ENCODE measurements around the gene CLCA1.

The CLCA1 gene, protein sequence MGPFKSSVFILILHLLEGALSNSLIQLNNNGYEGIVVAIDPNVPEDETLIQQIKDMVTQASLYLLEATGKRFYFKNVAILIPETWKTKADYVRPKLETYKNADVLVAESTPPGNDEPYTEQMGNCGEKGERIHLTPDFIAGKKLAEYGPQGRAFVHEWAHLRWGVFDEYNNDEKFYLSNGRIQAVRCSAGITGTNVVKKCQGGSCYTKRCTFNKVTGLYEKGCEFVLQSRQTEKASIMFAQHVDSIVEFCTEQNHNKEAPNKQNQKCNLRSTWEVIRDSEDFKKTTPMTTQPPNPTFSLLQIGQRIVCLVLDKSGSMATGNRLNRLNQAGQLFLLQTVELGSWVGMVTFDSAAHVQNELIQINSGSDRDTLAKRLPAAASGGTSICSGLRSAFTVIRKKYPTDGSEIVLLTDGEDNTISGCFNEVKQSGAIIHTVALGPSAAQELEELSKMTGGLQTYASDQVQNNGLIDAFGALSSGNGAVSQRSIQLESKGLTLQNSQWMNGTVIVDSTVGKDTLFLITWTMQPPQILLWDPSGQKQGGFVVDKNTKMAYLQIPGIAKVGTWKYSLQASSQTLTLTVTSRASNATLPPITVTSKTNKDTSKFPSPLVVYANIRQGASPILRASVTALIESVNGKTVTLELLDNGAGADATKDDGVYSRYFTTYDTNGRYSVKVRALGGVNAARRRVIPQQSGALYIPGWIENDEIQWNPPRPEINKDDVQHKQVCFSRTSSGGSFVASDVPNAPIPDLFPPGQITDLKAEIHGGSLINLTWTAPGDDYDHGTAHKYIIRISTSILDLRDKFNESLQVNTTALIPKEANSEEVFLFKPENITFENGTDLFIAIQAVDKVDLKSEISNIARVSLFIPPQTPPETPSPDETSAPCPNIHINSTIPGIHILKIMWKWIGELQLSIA

DNA sequence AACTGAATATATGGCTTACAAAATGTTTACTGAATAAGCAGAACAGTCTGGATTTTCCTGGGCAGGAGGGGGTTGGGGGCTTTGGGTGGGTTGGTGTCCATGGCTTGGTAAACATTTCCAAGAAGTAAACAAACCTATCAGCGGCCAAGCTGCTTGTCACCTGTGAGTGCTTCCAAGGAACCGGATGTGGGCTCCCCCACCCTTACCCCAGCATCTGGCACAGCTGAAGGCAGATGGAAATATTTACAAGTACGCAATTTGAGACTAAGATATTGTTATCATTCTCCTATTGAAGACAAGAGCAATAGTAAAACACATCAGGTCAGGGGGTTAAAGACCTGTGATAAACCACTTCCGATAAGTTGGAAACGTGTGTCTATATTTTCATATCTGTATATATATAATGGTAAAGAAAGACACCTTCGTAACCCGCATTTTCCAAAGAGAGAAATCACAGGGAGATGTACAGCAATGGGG lies at the start of gene CLCA1:
CLCA1 (plus strand) TSS at position 427 of the 477 bp plus-strand sequence; CDS start at position 472, 45 bp downstream.
- DNase-seq (ENCODE audit: low spot score), result no peak

DNA sequence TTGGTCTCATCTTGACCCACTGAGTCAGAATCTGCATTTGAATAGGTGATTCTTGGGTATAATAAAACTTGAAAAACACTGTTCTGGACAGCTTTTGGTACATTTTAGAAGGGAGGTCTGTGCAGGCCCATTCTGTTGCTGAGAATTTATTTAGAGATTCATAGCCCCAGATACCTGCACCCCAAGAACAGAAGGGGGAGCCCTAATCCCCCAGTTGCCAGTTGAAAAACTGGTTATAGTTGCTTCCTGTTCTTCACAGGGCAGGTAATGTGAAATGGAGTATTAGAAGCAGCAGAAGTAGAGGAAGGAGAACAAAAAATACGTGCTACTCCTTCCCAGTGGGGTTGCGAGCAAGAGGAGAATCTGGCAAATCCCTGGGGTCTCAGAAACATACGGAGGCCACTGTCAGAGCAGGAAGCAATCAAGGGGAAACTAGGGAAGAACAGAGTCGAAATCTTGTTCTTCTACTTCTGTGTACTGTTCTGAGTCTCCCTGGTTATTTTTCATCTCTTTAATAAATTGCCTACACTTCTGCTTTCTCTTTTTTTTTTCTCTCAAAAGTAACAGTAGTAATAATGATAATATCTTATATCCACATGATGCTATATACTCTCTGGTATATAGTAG lies 49.3 kb upstream of the CLCA1 start:
- DNase-seq (ENCODE audit: low spot score), result peak; percentile 6

DNA sequence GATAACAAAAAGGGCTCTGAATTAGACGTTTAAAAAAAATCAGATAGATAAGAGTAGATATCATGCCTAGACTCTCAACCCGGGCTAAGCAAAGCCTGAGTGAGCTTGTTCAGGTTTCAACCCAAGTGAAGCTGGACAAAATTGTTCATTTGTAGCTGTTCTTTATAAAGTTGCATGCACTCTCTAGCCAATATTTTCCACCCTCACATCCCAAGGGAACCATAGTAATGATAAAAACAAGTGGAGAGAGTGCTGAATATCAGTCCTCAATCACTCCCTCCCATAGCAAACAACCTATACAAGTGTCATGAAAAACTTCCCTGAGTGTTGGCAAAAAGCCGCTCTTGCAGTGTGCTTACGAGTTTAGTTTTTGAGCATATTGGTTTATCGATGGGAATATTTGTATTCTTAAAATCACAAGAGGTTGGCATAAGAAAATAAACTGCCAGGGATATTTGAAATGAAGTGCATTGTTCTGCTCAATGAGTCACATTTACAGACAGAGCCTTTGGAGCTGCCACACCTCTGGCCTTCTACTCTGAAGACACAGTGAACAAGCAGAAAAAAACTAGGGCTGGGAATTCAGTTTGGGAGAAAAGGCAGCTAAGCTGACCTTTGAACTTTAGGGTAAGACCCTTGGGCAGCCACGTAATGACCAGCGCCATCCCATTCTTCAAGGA lies 47.0 kb upstream of the CLCA1 start:
- DNase-seq (ENCODE audit: low spot score), result no peak

DNA sequence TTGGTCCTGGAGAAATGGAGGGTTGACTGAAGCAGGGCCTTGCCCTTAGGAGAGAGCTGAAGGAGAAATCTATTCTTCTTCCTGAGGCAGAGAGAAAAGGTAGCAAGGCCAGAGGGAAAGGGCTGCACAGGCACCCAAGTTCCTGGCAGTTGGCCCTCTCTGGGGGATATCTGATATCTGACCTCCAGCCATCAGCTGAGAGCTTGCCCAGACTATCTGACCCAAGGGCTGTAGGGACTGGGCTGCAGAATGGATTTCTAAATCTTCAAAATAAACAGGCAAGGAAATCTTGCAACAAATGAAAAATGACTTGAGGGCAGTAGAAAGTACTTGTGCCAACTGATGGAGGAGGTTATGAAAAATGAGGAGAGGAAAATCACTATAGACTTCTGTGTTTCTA lies 45.3 kb upstream of the CLCA1 start:
- DNase-seq (ENCODE audit: low spot score), result no peak

DNA sequence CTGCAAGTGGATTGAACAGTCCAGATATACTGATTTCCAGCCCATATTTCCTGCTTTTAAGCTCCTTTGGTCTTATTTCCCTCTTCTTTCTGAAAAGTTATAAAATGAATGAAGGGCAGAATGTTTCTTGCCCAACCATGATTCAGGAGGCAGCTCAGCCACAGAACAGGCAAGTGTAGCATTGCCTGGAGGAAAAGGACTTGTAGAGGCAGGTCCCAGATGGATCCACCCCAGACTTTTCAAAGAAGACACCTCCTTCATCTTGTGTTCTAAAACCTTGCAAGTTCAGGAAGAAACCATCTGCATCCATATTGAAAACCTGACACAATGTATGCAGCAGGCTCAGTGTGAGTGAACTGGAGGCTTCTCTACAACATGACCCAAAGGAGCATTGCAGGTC lies 44.9 kb upstream of the CLCA1 start, which contains the start of gene CLCA2:
CLCA2 (plus strand) TSS at position 299 of the 400 bp plus-strand sequence; CDS start at position 376, 77 bp downstream.
- no peak for DNase-seq (ENCODE audit: low spot score)

DNA sequence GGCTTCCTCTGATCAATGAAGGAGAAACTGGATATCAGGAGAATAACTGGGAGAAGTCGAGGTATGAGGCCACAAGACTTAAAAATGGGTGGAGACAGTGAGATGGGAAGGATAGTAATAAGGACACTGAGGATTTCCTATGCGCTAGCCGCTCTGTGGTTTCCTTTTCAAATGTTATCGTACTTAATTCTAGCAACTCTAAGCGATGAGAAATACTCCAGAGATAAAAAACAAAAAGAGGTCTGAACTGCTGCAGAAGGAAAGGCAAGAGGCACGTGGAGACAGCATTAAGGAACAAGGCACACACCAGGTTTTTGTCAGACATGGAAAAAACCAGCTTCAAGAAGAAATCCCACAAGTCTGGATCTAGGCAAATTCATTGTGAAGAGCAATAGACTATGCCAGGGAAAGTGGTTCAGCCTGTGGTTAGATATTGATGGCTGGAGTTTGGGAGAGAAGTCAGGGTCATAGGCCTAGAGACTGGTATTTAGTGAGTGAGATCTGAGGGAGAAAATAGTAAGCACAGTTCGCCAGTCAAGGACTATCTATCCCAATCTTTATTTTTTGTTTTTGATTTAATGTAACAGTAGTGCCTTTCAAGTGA lies 39.5 kb upstream of the CLCA1 start:
- no peak for DNase-seq (ENCODE audit: low spot score)

DNA sequence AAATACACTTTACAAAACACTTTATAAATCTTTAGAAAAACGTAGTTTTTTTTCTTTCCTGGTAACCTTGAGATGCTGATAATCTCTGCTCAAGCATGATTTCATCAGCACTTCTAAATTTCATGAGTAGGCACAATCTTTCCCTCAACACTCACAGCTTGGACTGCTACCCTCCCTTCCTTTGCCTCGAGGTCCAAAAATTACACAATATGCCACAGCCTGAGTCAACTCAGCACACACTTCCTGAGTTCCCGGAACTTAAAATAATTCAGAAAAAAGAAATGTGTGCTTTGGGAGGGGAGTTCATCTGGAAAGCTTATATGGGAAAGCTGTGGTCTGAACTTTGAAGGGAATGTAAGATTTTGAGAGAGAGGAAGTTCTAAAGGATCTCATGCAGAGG lies 38.9 kb upstream of the CLCA1 start:
- DNase-seq (ENCODE audit: low spot score), result no peak

DNA sequence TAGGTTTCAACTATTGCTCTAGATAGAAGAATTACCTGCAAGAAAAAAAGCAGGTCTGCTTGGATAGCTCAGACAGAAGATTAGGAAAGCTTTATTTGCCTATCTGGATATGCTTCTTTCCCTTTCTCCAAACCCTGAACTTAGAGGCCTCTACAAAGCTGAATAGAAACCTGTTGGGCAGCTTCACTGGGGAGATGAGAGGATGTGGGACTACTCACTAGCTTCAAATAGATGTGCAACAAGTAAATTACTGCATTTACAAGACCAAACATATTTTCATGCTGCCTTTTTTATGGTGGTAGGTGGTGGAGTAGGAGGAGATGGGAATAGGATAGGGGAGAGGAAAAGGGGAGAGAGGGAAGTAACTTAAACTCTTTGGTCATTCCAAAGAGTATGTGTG lies 38.4 kb upstream of the CLCA1 start:
- no peak for DNase-seq (ENCODE audit: low spot score)

DNA sequence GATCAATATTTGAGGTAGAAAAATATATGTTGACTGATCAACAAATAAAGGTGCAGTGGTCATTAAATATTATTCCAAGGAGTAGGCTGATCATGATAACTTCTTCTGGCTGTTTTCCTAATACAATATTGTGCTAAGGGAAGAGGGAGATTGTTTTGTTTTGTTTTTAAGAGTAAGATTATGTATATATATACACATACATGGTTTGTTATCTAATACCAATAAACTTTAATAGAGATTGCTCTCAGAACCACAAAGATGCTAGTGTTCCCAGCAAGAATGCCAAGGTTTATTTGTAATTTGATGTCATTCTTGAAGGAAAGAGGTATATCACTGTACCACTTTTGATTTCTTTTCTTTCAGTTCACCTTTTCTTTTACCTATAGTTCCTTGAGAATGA lies 34.7 kb upstream of the CLCA1 start:
- no peak for DNase-seq (ENCODE audit: low spot score)

DNA sequence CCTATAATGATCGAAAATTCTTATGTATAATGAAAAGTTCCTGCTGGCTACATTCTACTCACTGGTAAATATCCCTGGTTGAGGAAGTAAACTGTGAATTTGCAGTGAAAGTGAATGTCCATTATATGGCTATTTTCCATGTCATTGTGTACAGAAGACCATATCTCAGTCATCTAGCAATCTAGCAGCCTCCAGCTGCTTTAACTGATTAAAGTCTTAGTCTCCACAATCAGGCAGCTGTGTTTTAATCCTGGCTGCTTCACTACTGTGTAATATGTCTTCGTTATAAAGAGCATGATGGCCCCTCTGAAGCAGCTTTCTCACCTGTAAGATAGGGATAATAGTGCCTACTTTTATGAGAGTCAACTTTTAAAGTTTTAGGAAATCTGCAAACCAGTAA lies 33.4 kb upstream of the CLCA1 start:
- DNase-seq (ENCODE audit: low spot score), result no peak

DNA sequence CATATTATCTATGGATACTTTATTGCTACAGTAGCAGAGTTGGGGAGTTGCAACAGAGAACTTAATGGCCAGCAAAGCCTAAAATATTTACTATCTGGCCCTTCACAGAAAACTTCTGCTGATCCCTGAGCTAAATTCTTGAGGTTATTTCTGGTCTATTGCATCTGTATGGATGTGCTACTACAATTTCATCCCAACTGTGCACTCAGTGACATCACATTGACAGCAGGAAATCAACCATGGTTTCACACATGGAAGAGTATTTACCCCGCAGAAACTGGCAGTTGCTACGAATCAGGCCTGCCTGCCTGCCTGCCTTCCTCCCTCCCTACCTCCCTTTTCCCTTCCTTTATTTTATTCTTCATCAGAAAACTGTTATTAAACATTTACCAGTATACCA lies 32.7 kb upstream of the CLCA1 start:
- DNase-seq (ENCODE audit: low spot score), result no peak

DNA sequence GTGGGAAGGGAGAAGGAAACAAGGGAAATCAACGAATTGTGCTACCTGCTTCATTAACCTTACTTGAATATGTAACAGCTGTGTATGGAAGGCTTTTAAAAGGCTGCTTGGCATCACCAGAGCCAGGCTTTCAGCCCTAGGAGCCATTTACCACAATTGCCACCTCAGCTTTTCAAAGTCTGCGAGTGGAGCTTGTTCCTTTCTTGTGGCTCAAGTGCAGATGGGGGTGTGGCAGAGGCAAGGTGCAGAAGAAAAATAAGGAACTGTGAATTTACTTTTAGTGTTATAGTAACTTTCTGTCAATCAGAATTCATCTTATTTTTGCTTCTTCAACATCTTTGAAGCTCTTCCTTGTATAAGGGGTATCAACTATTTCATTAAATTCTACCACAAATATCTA lies 27.1 kb upstream of the CLCA1 start:
- no peak for DNase-seq (ENCODE audit: low spot score)

DNA sequence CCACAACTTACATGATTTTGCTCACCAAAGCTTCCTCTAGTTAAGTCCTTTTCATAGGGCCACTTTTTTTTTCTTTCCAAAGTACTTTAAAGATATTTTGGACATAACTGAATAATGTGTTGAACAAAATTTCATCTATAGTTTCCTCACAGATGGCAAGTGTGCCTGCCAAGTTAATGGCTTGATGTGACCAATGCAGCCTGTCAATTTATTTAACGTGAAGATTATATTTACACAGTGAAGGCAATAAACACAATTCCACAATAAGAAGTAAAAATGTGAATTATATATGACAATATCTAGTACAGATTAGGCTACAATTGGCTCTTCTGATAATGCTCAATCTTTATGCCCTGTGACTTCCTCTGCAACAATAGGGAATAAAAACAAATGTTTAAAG lies 26.7 kb upstream of the CLCA1 start:
- no peak for DNase-seq (ENCODE audit: low spot score)

DNA sequence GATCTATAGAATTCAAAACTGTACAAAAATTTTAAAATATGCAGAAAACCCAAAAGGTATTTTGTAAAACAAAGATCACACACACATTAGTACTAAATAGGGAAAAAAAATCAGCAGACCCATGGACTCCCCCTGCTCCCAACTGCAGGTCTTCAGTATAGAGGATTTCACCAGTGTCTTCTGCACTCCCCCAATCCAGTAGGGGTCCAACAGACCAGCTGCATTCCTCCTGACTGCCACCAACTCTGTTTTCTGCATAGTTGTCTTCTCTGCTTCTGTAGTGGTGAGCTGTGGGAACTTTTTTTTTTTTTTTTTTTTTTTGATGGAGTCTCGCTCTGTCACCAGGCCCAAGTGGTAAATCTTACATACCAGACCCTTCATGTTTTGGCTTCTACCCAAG lies 22.8 kb upstream of the CLCA1 start:
- DNase-seq (ENCODE audit: low spot score), result no peak

DNA sequence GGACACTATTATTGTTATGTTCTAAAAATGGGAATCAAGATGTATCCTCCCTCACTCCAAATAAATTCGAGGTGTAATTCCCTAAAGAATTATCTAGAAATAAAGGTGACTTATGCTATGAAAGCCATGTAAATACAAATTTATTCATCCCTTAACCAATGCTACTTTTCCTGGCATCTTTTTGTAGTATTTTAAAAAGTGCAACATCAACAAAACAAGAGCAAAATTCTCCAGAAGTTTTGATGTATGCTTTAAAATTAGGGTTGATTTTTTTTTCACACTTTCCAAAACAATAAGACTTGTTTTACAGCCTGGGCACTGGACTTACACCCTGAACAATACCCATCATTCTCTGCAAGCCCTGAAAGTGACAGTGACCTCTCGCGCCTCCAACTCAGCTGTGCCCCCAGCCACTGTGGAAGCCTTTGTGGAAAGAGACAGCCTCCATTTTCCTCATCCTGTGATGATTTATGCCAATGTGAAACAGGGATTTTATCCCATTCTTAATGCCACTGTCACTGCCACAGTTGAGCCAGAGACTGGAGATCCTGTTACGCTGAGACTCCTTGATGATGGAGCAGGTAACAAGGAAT lies 21.4 kb upstream of the CLCA1 start:
- no peak for DNase-seq (ENCODE audit: low spot score)

DNA sequence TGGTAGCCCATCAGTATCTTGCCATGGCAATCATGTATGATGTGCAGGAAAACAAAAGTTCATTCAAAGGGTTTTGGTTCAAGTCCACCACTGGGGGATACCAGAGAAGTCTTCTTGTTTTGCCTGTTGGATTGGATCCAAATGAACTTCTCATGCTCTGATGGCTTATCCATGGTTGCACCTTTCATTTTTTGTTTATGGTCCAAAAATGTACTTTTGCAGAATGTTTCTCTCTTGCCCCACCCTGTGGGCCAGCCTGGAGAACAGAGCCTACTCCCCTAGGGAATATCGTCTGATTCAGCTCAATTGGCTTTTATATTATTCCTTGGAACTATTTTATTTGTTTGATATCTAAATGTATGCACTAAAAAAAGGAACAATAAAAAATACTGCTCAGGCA lies 20.1 kb upstream of the CLCA1 start:
- peak; percentile 21 for DNase-seq (ENCODE audit: low spot score)

DNA sequence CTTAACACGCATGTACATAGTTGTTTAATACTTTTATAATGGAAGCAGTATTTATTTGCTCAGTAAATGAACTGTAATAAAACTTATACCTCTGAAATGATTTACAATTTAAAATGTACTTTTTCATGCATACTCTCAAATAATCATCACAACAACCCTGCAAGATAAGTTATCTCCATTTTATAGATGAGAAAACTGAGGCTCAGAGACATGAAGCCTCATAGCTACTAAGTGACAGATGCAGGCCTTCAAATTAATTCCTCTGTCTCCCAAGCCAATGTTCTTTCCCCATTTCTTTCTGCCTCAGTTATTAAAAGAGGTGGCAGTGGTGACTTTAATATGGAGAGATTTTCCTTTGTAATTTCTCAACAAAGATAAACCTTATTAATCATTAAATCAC lies 19.6 kb upstream of the CLCA1 start:
- no peak for DNase-seq (ENCODE audit: low spot score)

DNA sequence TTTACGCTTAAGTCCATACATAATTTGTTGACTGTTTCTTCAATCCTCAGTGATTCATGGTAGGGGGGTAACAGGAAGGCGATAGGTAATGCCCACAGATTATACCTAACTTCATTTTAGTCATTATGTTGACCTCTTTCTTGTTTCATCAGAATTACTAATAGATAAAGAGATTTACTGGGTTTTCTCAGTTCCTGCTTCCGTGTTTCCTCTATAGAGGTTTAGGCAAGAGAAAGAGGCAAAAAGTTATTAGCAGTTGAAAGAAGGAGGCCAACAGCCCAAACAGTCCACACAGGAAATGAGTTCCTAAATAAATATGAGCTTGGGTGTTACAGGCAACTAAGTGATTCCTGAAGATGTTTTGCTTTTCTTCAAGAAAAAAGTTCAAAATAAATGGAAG lies 17.9 kb upstream of the CLCA1 start:
- DNase-seq (ENCODE audit: low spot score), result no peak

DNA sequence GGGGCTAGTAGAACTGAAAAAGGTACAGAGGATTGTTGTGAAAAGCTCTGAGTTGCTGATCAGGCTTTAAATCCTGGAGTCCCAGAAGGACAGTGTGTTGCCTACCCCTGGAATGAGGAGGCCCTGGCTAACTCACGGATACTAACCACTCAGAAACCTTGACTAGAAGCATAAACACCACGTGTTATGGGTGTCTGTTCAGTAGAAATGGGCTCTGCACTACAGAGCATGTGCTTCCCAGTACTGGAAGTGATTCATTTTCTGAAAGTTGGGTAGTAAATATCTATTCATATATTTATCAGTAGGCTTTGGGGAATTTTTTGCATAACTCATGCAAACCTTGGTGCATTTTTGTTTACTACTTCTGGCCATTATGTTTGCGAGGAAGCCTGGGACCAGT lies 15.1 kb upstream of the CLCA1 start:
- no peak for DNase-seq (ENCODE audit: low spot score)

DNA sequence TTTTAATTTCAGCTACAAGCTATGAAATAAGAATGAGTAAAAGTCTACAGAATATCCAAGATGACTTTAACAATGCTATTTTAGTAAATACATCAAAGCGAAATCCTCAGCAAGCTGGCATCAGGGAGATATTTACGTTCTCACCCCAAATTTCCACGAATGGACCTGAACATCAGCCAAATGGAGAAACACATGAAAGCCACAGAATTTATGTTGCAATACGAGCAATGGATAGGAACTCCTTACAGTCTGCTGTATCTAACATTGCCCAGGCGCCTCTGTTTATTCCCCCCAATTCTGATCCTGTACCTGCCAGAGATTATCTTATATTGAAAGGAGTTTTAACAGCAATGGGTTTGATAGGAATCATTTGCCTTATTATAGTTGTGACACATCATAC lies 13.7 kb upstream of the CLCA1 start:
- DNase-seq (ENCODE audit: low spot score), result no peak

DNA sequence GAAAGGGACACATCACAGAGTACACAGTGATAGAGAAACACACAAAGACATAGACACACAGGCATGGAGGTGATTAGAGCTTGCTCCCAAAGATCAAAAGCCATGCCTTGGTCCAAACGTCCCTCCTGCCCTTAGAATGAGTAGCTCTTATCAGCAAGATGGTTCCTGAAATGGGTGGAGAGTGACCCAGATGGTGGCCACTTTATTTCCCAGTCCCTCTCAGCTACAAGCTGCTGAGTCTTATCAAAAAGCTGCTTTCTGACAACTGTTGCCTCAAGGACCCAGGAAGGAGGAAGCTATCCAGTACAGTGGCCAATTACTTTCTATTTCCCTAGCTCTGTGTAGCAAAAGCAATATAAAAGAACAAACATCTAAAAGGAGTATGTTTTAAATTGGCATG lies 7.7 kb upstream of the CLCA1 start:
- DNase-seq (ENCODE audit: low spot score), result no peak

Measured in hematopoietic multipotent progenitor cell treated with erythropoietin and hydrocortisone succinate and interleukin-3 and kit ligand, for 15 days (in vitro differentiated cells).